Mesendoderm (in vitro differentiated cells): ENCODE results near the gene WWTR1.

Source experiments
- DNase-seq: peaks from one replicate; pipeline ENCODE4 v3.0.0; 2013
- H2AK5ac ChIP-seq: 2 replicates; pipeline ENCODE4 v1.6.1; 2013; ENCODE audit warnings: low read length, inconsistent platforms
- H2BK120ac ChIP-seq: 2 replicates; pipeline ENCODE4 v1.6.1; 2013; ENCODE audit warnings: low read depth, mild to moderate bottlenecking, low read length, moderate library complexity, mixed read lengths
- H2BK15ac ChIP-seq: replicated peaks from 2 replicates; pipeline ENCODE4 v1.6.1; 2013; ENCODE audit warnings: low read depth, mild to moderate bottlenecking, moderate library complexity
- H2BK5ac ChIP-seq: 2 replicates; pipeline ENCODE4 v1.6.1; 2013; ENCODE audit warnings: low read length, inconsistent platforms
- H3K18ac ChIP-seq: 2 replicates; pipeline ENCODE4 v1.6.1; 2013; ENCODE audit warnings: mild to moderate bottlenecking, low read length, mixed read lengths
- H3K23ac ChIP-seq: one replicate; pipeline ENCODE4 v1.6.1; 2013; ENCODE audit warnings: low read length
- H3K27ac ChIP-seq: 2 replicates; pipeline ENCODE4 v1.5.1; 2013; ENCODE audit warnings: low read depth, mild to moderate bottlenecking, inconsistent platforms, low read length, moderate library complexity
- H3K27me3 ChIP-seq: 2 replicates; pipeline ENCODE4 v1.6.1; 2013; ENCODE audit warnings: low read length, control low read depth, mild to moderate bottlenecking, inconsistent platforms; ENCODE audit not compliant: insufficient read depth, poor library complexity
- H3K36me3 ChIP-seq: 2 replicates; pipeline ENCODE4 v1.6.1; 2013; ENCODE audit warnings: low read length, inconsistent platforms; ENCODE audit not compliant: control insufficient read depth, insufficient read depth
- H3K4ac ChIP-seq: one replicate; pipeline ENCODE4 v1.6.1; 2013; ENCODE audit warnings: low read depth, mild to moderate bottlenecking, low read length, moderate library complexity
- H3K4me1 ChIP-seq: 2 replicates; pipeline ENCODE4 v1.6.1; 2013; ENCODE audit warnings: low read depth, low read length, inconsistent platforms; ENCODE audit not compliant: control insufficient read depth
- H3K4me2 ChIP-seq: 2 replicates; pipeline ENCODE4 v1.6.1; 2013; ENCODE audit warnings: low read length
- H3K4me3 ChIP-seq: 2 replicates; pipeline ENCODE4 v1.5.1; 2013; ENCODE audit warnings: mild to moderate bottlenecking, low read length
- H3K56ac ChIP-seq: one replicate; pipeline ENCODE4 v1.6.1; 2013; ENCODE audit warnings: low read length
- H3K79me1 ChIP-seq: 2 replicates; pipeline ENCODE4 v1.6.1; 2013; ENCODE audit warnings: low read length, inconsistent platforms
- H3K79me2 ChIP-seq: 2 replicates; pipeline ENCODE4 v1.6.1; 2013; ENCODE audit warnings: mild to moderate bottlenecking, low read length; ENCODE audit not compliant: control insufficient read depth, insufficient read depth
- H3K9ac ChIP-seq: 2 replicates; pipeline ENCODE4 v1.6.1; 2013; ENCODE audit warnings: low read length, inconsistent platforms
- H4K5ac ChIP-seq: one replicate; pipeline ENCODE4 v1.6.1; 2013; ENCODE audit warnings: low read length
- H4K8ac ChIP-seq: one replicate; pipeline ENCODE4 v1.6.1; 2013; ENCODE audit warnings: low read depth, mild to moderate bottlenecking, control low read depth, low read length, moderate library complexity
- WGBS: extraction: QIAGEN DNeasy Blood & Tissue Kit; methylation state at CpG from one replicate; pipeline ENCODE4 v1.1.7; 2013; ENCODE audit warnings: low lambda C conversion rate, missing lambda C conversion rate; ENCODE audit not compliant: insufficient coverage; ENCODE audit errors: extremely low coverage; 5-methylcytosine and 5-hydroxymethylcytosine counted together

Gene WWTR1

GRCh38 chr3:149653564-149653963, 4.3 kb downstream of the WWTR1 start:
- Histone ChIP-seq H4K5ac (no peak overlapping the region), H2AK5ac (no peak overlapping the region), H3K18ac (no peak overlapping the region), H3K36me3 (no peaks in the 10 kb centered on the region), H4K8ac (no peak overlapping the region), H3K27ac (no peak overlapping the region), H3K4ac (no peak overlapping the region), H3K79me1 (peaks cover 16% of the 10 kb centered on the region), H3K4me3 (no peak overlapping the region), H2BK120ac (no peak overlapping the region), H3K79me2 (peaks cover 25% of the 10 kb centered on the region), H3K27me3 (no peaks in the 10 kb centered on the region), H2BK5ac (no peak overlapping the region), H3K9ac (no peak overlapping the region), H3K56ac (no peak overlapping the region), H3K4me2 (no peak overlapping the region), H3K4me1 (peaks cover 2% of the 10 kb centered on the region), H2BK15ac (no peak overlapping the region), H3K23ac (no peak overlapping the region)
- WGBS, result no CpG with 5 or more reads among the region's 2 CpGs
- DNase-seq, result no peak

GRCh38 chr3:149653136-149653535, 4.7 kb downstream of the WWTR1 start:
- Histone ChIP-seq H3K36me3 (no peaks in the 10 kb centered on the region), H4K5ac (no peak overlapping the region), H2BK120ac (no peak overlapping the region), H2BK15ac (no peak overlapping the region), H2BK5ac (no peak overlapping the region), H4K8ac (no peak overlapping the region), H2AK5ac (no peak overlapping the region), H3K9ac (no peak overlapping the region), H3K4me1 (peaks cover 2% of the 10 kb centered on the region), H3K4me2 (no peak overlapping the region), H3K56ac (no peak overlapping the region), H3K27ac (no peak overlapping the region), H3K4me3 (no peak overlapping the region), H3K79me1 (peaks cover 18% of the 10 kb centered on the region), H3K4ac (no peak overlapping the region), H3K27me3 (no peaks in the 10 kb centered on the region), H3K18ac (no peak overlapping the region), H3K79me2 (peaks cover 28% of the 10 kb centered on the region), H3K23ac (no peak overlapping the region)
- no CpG with 5 or more reads among the region's 1 CpG for whole genome bisulfite sequencing
- no peak for DNase-seq

- H3K4me2 ChIP-seq, result no peak overlapping the region
- H2AK5ac ChIP-seq, result no peak overlapping the region
- no CpG with 5 or more reads among the region's 1 CpG for WGBS
- no peak overlapping the region for H3K23ac ChIP-seq
- H3K56ac ChIP-seq, result peak overlapping the region; percentile 8
- H3K27me3 ChIP-seq, result no peaks in the 10 kb centered on the region
- H3K4me1 ChIP-seq, result peaks cover 2% of the 10 kb centered on the region
- H2BK15ac ChIP-seq, result no peak overlapping the region
- H3K9ac ChIP-seq, result no peak overlapping the region
- H3K36me3 ChIP-seq, result no peaks in the 10 kb centered on the region
- no peak overlapping the region for H4K5ac ChIP-seq
- DNase-seq, result no peak
- no peak overlapping the region for H3K18ac ChIP-seq
- H3K79me2 ChIP-seq, result peaks cover 23% of the 10 kb centered on the region
- H3K4me3 ChIP-seq, result no peak overlapping the region
- peaks cover 15% of the 10 kb centered on the region for H3K79me1 ChIP-seq
- H3K27ac ChIP-seq, result no peak overlapping the region
- no peak overlapping the region for H4K8ac ChIP-seq
- H2BK120ac ChIP-seq, result no peak overlapping the region
- H2BK5ac ChIP-seq, result no peak overlapping the region
- H3K4ac ChIP-seq, result no peak overlapping the region
Measured at GRCh38 chr3:149650828-149651227, 7.0 kb downstream of the WWTR1 start.

GRCh38 chr3:149648525-149648924, 9.3 kb downstream of the WWTR1 start:
- no peak overlapping the region for H3K23ac ChIP-seq
- peaks cover 2% of the 10 kb centered on the region for H3K4me1 ChIP-seq
- no peak overlapping the region for H3K4me2 ChIP-seq
- no peak overlapping the region for H3K56ac ChIP-seq
- no peak overlapping the region for H3K4ac ChIP-seq
- no peak overlapping the region for H3K9ac ChIP-seq
- no peaks in the 10 kb centered on the region for H3K36me3 ChIP-seq
- H3K79me1 ChIP-seq, result peaks cover 14% of the 10 kb centered on the region
- H3K27ac ChIP-seq, result no peak overlapping the region
- no peak for DNase-seq
- H4K5ac ChIP-seq, result no peak overlapping the region
- no CpG with 5 or more reads among the region's 3 CpGs for WGBS
- H2AK5ac ChIP-seq, result no peak overlapping the region
- no peak overlapping the region for H4K8ac ChIP-seq
- H3K27me3 ChIP-seq, result no peaks in the 10 kb centered on the region
- no peak overlapping the region for H3K4me3 ChIP-seq
- H3K18ac ChIP-seq, result no peak overlapping the region
- H3K79me2 ChIP-seq, result peaks cover 18% of the 10 kb centered on the region
- H2BK15ac ChIP-seq, result no peak overlapping the region
- no peak overlapping the region for H2BK120ac ChIP-seq
- no peak overlapping the region for H2BK5ac ChIP-seq

GRCh38 chr3:149647812-149648211, 10.0 kb downstream of the WWTR1 start:
- no peak overlapping the region for H2BK15ac ChIP-seq
- H2BK120ac ChIP-seq, result no peak overlapping the region
- H3K4me1 ChIP-seq, result peaks cover 2% of the 10 kb centered on the region
- no peak overlapping the region for H3K18ac ChIP-seq
- H3K4ac ChIP-seq, result no peak overlapping the region
- H3K9ac ChIP-seq, result no peak overlapping the region
- no peak overlapping the region for H3K56ac ChIP-seq
- no peak overlapping the region for H3K4me2 ChIP-seq
- no peaks in the 10 kb centered on the region for H3K36me3 ChIP-seq
- H3K23ac ChIP-seq, result no peak overlapping the region
- DNase-seq, result no peak
- H3K79me1 ChIP-seq, result peaks cover 14% of the 10 kb centered on the region
- no peak overlapping the region for H2AK5ac ChIP-seq
- H3K4me3 ChIP-seq, result no peak overlapping the region
- H3K27me3 ChIP-seq, result no peaks in the 10 kb centered on the region
- WGBS, result no CpG with 5 or more reads among the region's 1 CpG
- H4K8ac ChIP-seq, result no peak overlapping the region
- peaks cover 17% of the 10 kb centered on the region for H3K79me2 ChIP-seq
- H2BK5ac ChIP-seq, result no peak overlapping the region
- no peak overlapping the region for H4K5ac ChIP-seq
- no peak overlapping the region for H3K27ac ChIP-seq

GRCh38 chr3:149647285-149647684, 10.5 kb downstream of the WWTR1 start:
- no peak overlapping the region for H3K56ac ChIP-seq
- H2BK5ac ChIP-seq, result no peak overlapping the region
- H3K79me1 ChIP-seq, result peaks cover 14% of the 10 kb centered on the region
- H3K4me2 ChIP-seq, result no peak overlapping the region
- H3K4me1 ChIP-seq, result peaks cover 2% of the 10 kb centered on the region
- no peak overlapping the region for H3K4me3 ChIP-seq
- no peak overlapping the region for H3K18ac ChIP-seq
- no peak overlapping the region for H2BK120ac ChIP-seq
- H4K5ac ChIP-seq, result no peak overlapping the region
- H3K36me3 ChIP-seq, result no peaks in the 10 kb centered on the region
- no peak for DNase-seq
- no peak overlapping the region for H3K9ac ChIP-seq
- H4K8ac ChIP-seq, result no peak overlapping the region
- no peak overlapping the region for H3K27ac ChIP-seq
- H3K23ac ChIP-seq, result no peak overlapping the region
- H3K79me2 ChIP-seq, result peaks cover 17% of the 10 kb centered on the region
- H3K27me3 ChIP-seq, result no peaks in the 10 kb centered on the region
- H2BK15ac ChIP-seq, result no peak overlapping the region
- no peak overlapping the region for H2AK5ac ChIP-seq
- WGBS, result no CpG with 5 or more reads among the region's 4 CpGs
- H3K4ac ChIP-seq, result no peak overlapping the region
